H1 (cell line): Measurements from ENCODE around the gene LMNTD2. TPM values are rescaled to one million over a fixed set of nuclear protein-coding genes. Genes with fewer than 3 reads are reported as not detected.

ENCODE experiments used
- CTCF ChIA-PET: fragments of 300-600 bp; sonication (Branson Sonifier 250); formaldehyde crosslinking; loops from one replicate; lab custom pipeline; 2021; ENCODE audit not compliant: partially characterized antibody; lab: Charles Lee
- POLR2A ChIA-PET: fragments of 300-600 bp; sonication (Branson Sonifier 250); formaldehyde crosslinking; loops from one replicate; lab custom pipeline; 2021; ENCODE audit warnings: inconsistent platforms; ENCODE audit not compliant: partially characterized antibody; lab: Charles Lee
- DNase-seq, 2 experiments: peaks; one replicate each; pipeline versions ENCODE4 v3.0.0 to v3.0.0-alpha.2; 2010 to 2022; ENCODE audit warnings: low spot score in 2 of 2, low read depth in 1 of 2, mixed read lengths in 1 of 2
- FAIRE-seq: peaks from 2 replicates; lab custom pipeline; 2011; peaks lifted over from hg19 to GRCh38; lab: Jason Lieb, UNC
- H2AFZ ChIP-seq: 2 replicates; pipeline ENCODE4 v1.8.1; 2012; ENCODE audit warnings: low read length, inconsistent platforms
- H2AK5ac ChIP-seq: 2 replicates; pipeline ENCODE4 v1.6.1; 2013; ENCODE audit warnings: low read depth, low read length
- H2BK120ac ChIP-seq: replicated peaks from 2 replicates; pipeline ENCODE3; 2013; ENCODE audit warnings: low read depth, low read length, inconsistent platforms
- H2BK12ac ChIP-seq: 2 replicates; pipeline ENCODE4 v1.6.1; 2013; ENCODE audit warnings: low read depth, low read length
- H2BK15ac ChIP-seq: 2 replicates; pipeline ENCODE4 v1.6.1; 2013; ENCODE audit warnings: low read length
- H2BK20ac ChIP-seq: 2 replicates; pipeline ENCODE4 v1.6.1; 2013; ENCODE audit warnings: low read length
- H2BK5ac ChIP-seq: 2 replicates; pipeline ENCODE4 v1.6.1; 2013; ENCODE audit warnings: low read depth, low read length
- H3K14ac ChIP-seq: 2 replicates; pipeline ENCODE4 v1.6.1; 2013; ENCODE audit warnings: inconsistent platforms; ENCODE audit not compliant: insufficient read length
- H3K18ac ChIP-seq: 2 replicates; pipeline ENCODE4 v1.6.1; 2013; ENCODE audit warnings: low read length; ENCODE audit errors: extremely low read depth
- H3K23ac ChIP-seq: 2 replicates; pipeline ENCODE4 v1.6.1; 2013; ENCODE audit warnings: inconsistent platforms; ENCODE audit not compliant: insufficient read length
- H3K23me2 ChIP-seq: 2 replicates; pipeline ENCODE4 v1.6.1; 2013; ENCODE audit warnings: low read depth, low read length
- H3K27ac ChIP-seq: 2 replicates; pipeline ENCODE4 v1.6.1; 2011; ENCODE audit warnings: low read depth, low read length, inconsistent platforms
- H3K27me3 ChIP-seq, 4 experiments: replicated peaks in 1 of 4; 1 replicate in 1 of 4; 2 replicates in 3 of 4; pipeline versions ENCODE4 v1.6.1 to v1.8.1; 2011 to 2013; ENCODE audit warnings: low read length in 3 of 4, mild to moderate bottlenecking in 3 of 4, inconsistent platforms in 2 of 4, mixed read lengths in 2 of 4, moderate library complexity in 1 of 4; ENCODE audit not compliant: control insufficient read depth in 3 of 4, insufficient read depth in 3 of 4; ENCODE audit errors: extremely low read depth in 1 of 4
- H3K36me3 ChIP-seq, 4 experiments: 2 replicates each; pipeline versions ENCODE4 v1.6.1 to v1.8.1; 2011 to 2013; ENCODE audit warnings: mild to moderate bottlenecking in 4 of 4, low read length in 3 of 4, moderate library complexity in 2 of 4, control low read depth in 1 of 4, inconsistent platforms in 1 of 4; ENCODE audit not compliant: insufficient read depth in 4 of 4, control insufficient read depth in 2 of 4
- H3K4ac ChIP-seq: replicated peaks from 2 replicates; pipeline ENCODE3; 2013; ENCODE audit warnings: low read length, low read depth, mixed read lengths, inconsistent platforms; ENCODE audit not compliant: insufficient read length
- H3K4me1 ChIP-seq, 4 experiments: replicated peaks in 1 of 4; 1 replicate in 1 of 4; 2 replicates in 3 of 4; pipeline versions ENCODE4 v1.6.1 to v1.8.1; 2011 to 2013; ENCODE audit warnings: low read length in 3 of 4, inconsistent platforms in 2 of 4, mixed read lengths in 1 of 4; ENCODE audit not compliant: insufficient read depth in 4 of 4, control insufficient read depth in 3 of 4
- H3K4me2 ChIP-seq, 2 experiments: 2 replicates each; pipeline versions ENCODE4 v1.6.1 to v1.8.1; 2011 to 2013; ENCODE audit warnings: low read depth in 2 of 2, low read length in 2 of 2, control low read depth in 1 of 2, inconsistent platforms in 1 of 2, mild to moderate bottlenecking in 1 of 2; ENCODE audit not compliant: insufficient read depth in 1 of 2
- H3K4me3 ChIP-seq, 4 experiments: fragments of 200-600, 300-600 bp in 1 of 4; sonication (generic), shearing (Covaris generic), sonication (Bioruptor Twin) in 1 of 4; 2 replicates each; pipeline versions ENCODE4 v1.5.1 to v1.8.1; 2011 to 2016; ENCODE audit warnings: low read length in 4 of 4, low read depth in 3 of 4, control low read depth in 2 of 4, inconsistent platforms in 2 of 4, mild to moderate bottlenecking in 2 of 4, mixed read lengths in 1 of 4, moderate library complexity in 1 of 4; ENCODE audit not compliant: insufficient read depth in 2 of 4; ENCODE audit errors: extremely low read depth in 1 of 4
- H3K56ac ChIP-seq: replicated peaks from 2 replicates; pipeline ENCODE3; 2013; ENCODE audit warnings: low read depth, mild to moderate bottlenecking, mixed read lengths, low read length, inconsistent platforms; ENCODE audit not compliant: insufficient read length
- H3K79me1 ChIP-seq: 2 replicates; pipeline ENCODE4 v1.6.1; 2013; ENCODE audit warnings: low read depth, low read length, control low read depth
- H3K79me2 ChIP-seq, 2 experiments: 2 replicates each; pipeline versions ENCODE4 v1.6.1 to v1.8.1; 2012 to 2013; ENCODE audit warnings: low read length in 2 of 2, mild to moderate bottlenecking in 2 of 2, inconsistent platforms in 1 of 2; ENCODE audit not compliant: insufficient read depth in 2 of 2, control insufficient read depth in 1 of 2
- H3K9ac ChIP-seq, 4 experiments: replicated peaks in 1 of 4; 1 replicate in 1 of 4; 2 replicates in 3 of 4; pipeline versions ENCODE4 v1.6.1 to v1.8.1; 2011 to 2013; ENCODE audit warnings: low read depth in 3 of 4, low read length in 3 of 4, control low read depth in 2 of 4, mild to moderate bottlenecking in 2 of 4, moderate library complexity in 2 of 4, inconsistent platforms in 1 of 4; ENCODE audit errors: extremely low read depth in 1 of 4
- H3K9me3 ChIP-seq, 2 experiments: 2 replicates each; pipeline versions ENCODE4 v1.6.1 to v1.8.1; 2012 to 2013; ENCODE audit warnings: mild to moderate bottlenecking in 2 of 2, moderate library complexity in 2 of 2, control low read depth in 1 of 2, inconsistent platforms in 1 of 2, low read depth in 1 of 2, low read length in 1 of 2, mixed read lengths in 1 of 2; ENCODE audit not compliant: insufficient read depth in 2 of 2
- H4K20me1 ChIP-seq, 2 experiments: replicated peaks in 1 of 2; 2 replicates each; pipeline versions ENCODE3 to v1.8.1; 2011 to 2013; ENCODE audit warnings: inconsistent platforms in 2 of 2, low read length in 2 of 2, mild to moderate bottlenecking in 1 of 2; ENCODE audit not compliant: insufficient read depth in 2 of 2, control insufficient read depth in 1 of 2
- H4K5ac ChIP-seq: 2 replicates; pipeline ENCODE4 v1.6.1; 2013; ENCODE audit warnings: low read length, low read depth, mixed read lengths, inconsistent platforms; ENCODE audit not compliant: insufficient read length
- H4K8ac ChIP-seq: 2 replicates; pipeline ENCODE4 v1.8.0; 2013; ENCODE audit warnings: mild to moderate bottlenecking, moderate library complexity, low read length, inconsistent platforms; ENCODE audit not compliant: insufficient read depth; ENCODE audit errors: extremely low read depth
- H4K91ac ChIP-seq: replicated peaks from 2 replicates; pipeline ENCODE3; 2013; ENCODE audit warnings: low read length, mixed read lengths, inconsistent platforms; ENCODE audit not compliant: insufficient read length
- KDM4A ChIP-seq: IDR thresholded peaks from one replicate; pipeline ENCODE4 v1.7.1; 2012; ENCODE audit warnings: low read depth, mild to moderate bottlenecking, moderate library complexity, low read length, inconsistent platforms; ENCODE audit not compliant: severe bottlenecking
- RAD21 ChIP-seq, 2 experiments: IDR thresholded peaks in 1 of 2; conservative IDR thresholded peaks in 1 of 2; 2 replicates each; pipeline ENCODE4 v1.6.1; 2011; ENCODE audit warnings: low read depth in 2 of 2, low read length in 2 of 2, improper control_type of control experiment in 1 of 2, inconsistent platforms in 1 of 2, mild to moderate bottlenecking in 1 of 2, moderate library complexity in 1 of 2
- TCF12 ChIP-seq: IDR thresholded peaks from 2 replicates; pipeline ENCODE4 v1.6.1; 2011; ENCODE audit warnings: low read depth, mild to moderate bottlenecking, low read length
- WGBS, 2 experiments: shearing (Covaris generic) in 1 of 2; methylation state at CpG; one replicate each; pipeline versions ENCODE4 v1.1.6 to v1.1.7; 2013 to 2015; ENCODE audit warnings: low lambda C conversion rate in 2 of 2, mixed read lengths in 2 of 2, inconsistent platforms in 1 of 2, low coverage in 1 of 2, missing lambda C conversion rate in 1 of 2; ENCODE audit not compliant: insufficient replicate concordance in 2 of 2, insufficient coverage in 1 of 2, insufficient read length in 1 of 2; ENCODE audit errors: extremely low coverage in 1 of 2, missing lambda C conversion rate in 1 of 2; 5-methylcytosine and 5-hydroxymethylcytosine counted together
- polyA plus RNA-seq, 7 experiments: library from polyadenylated mRNA; depleted of rRNA in 3 of 7; stranded (reverse) in 5 of 7; unstranded in 2 of 7; fragments of >200 nt in 5 of 7; fragments of 200-250 nt in 2 of 7; gene quantifications; 1 replicate in 5 of 7; 2 replicates in 1 of 7; 4 replicates in 1 of 7; pipeline versions ENCODE4 v1.2.1 to v1.2.3, GENCODE V29; 2011 to 2013; ENCODE audit warnings: missing spikeins in 2 of 7, mixed read lengths in 2 of 7
- total RNA-seq: library from RNA; stranded (reverse); fragmentation: NEBNext Ultra II Directional; extraction: Animal tissue kit (Norgen Biotek cat#: 25700); gene quantifications from 2 replicates; pipeline ENCODE4 v1.2.1, GENCODE V29; 2021

The LMNTD2 gene
- total and polyA plus RNA-seq, 2 of the 8 experiments (the other 6 are each of a cell fraction or from before 2014, with no cell fraction given), result 1.6 to 3.1 TPM

DNA sequence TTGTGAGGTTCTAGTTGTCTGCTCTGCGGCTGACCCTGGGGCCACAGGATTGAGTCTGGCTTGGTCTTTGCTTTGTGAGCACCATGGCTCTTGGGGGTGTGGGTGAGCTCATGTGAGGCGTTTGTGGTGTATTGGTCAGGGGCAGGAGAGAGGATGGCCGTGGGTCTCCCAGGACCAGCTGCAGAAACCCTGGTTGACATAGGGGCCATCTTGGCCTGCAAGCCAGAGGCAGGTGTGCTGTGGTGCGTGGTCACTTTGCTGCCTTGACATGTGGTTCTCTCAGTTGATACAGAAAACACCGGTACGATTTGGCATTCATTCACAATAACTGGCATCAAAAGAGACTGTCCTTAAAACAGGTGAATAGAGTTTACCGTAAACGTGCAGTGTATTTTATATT lies 27.0 kb upstream of the LMNTD2 start:
- Histone ChIP-seq H3K36me3 (peaks cover 28 to 53% (median 44%) of the 10 kb centered on the region in 4 experiments; a peak in 7 of 8 replicates), H2AK5ac (no peak overlapping the region), H3K23ac (no peak overlapping the region), H4K5ac (no peak overlapping the region), H3K4me3 (no peak overlapping the region), H3K18ac (no peak overlapping the region), H3K9me3 (no peaks in the 10 kb centered on the region), H2BK12ac (no peak overlapping the region), H3K4me1 (no peaks in the 10 kb centered on the region), H3K56ac (no peak overlapping the region), H3K27ac (no peak overlapping the region), H3K23me2 (no peaks in the 10 kb centered on the region), H2BK120ac (no peak overlapping the region), H3K4ac (no peak overlapping the region), H3K14ac (no peak overlapping the region), H3K79me2 (peaks cover 0 to 12% of the 10 kb centered on the region in 2 experiments; a peak in 2 of 4 replicates), H3K79me1 (peaks cover 8% of the 10 kb centered on the region; the same call in 1 of the 2 replicates), H2BK20ac (no peak overlapping the region), H4K8ac (no peak overlapping the region; the same call in 1 of the 2 replicates), H4K20me1 (peaks cover 19 to 23% of the 10 kb centered on the region in 2 experiments), H3K4me2 (no peak overlapping the region), H2AFZ (no peak overlapping the region), H3K9ac (no peak overlapping the region), H3K27me3 (no peaks in the 10 kb centered on the region), H4K91ac (no peak overlapping the region), H2BK15ac (no peak overlapping the region), H2BK5ac (no peak overlapping the region)
- POLR2A ChIA-PET, result interaction anchor here (0.6 to 2.2 kb wide), 2 partner anchors 10 to 16 kb away, joined by 3 to 9 read pairs; no protein-coding TSS in a partner anchor
- WGBS, 2 experiments, result 91% methylated on average over 8 of the region's 8 CpGs; no CpG with 5 or more reads in 1 of the 2 experiments
- CTCF ChIA-PET, result interaction anchor here (0.6 kb wide), 1 partner anchor 137 kb away, joined by 5 read pairs; no protein-coding TSS in a partner anchor
- FAIRE-seq, result no peak
- DNase-seq, result no peak
- TF ChIP-seq TCF12, result no peak
- TF ChIP-seq RAD21 (IDR thresholded peaks at IDR 0.05 in 1 of 2, conservative IDR thresholded peaks at IDR 0.05 in 1 of 2; ENCODE audit: low read depth in 2 of 2, low read length in 2 of 2), result no peak
- TF ChIP-seq KDM4A, result no peak
